ENCODE measurements around the gene ETFRF1. TPM values are rescaled to one million over a fixed set of nuclear protein-coding genes. Genes with fewer than 3 reads are reported as not detected.

The ETFRF1 gene
- total RNA-seq, 4 donors from 2014 or later, result 45.9 to 105 (median 74.6) TPM

- intact Hi-C loops (cut with DNase I; ENCODE audit: low total_unique reads), result loop anchor here (10.0 kb wide), 1 partner anchor 852 kb away; no protein-coding TSS in a partner anchor
- ATAC-seq, result no peak
- TF ChIP-seq POLR2A (IDR thresholded peaks at IDR 0.05) (no peak), CTCF (IDR thresholded peaks at IDR 0.05 in 4 of 5, conservative IDR thresholded peaks at IDR 0.05 in 1 of 5) (no peak)
Observed at GRCh38 chr12:25252946-25253345, 57.9 kb downstream of the ETFRF1 start.

GRCh38 chr12:25253371-25254068 lies 58.5 kb downstream of the ETFRF1 start:
- no peak overlapping the region for H3K4me3 ChIP-seq
- no peaks in the 10 kb centered on the region for H3K9me3 ChIP-seq
- no peaks in the 10 kb centered on the region for H3K36me3 ChIP-seq
- TF ChIP-seq POLR2A (IDR thresholded peaks at IDR 0.05), result no peak
- TF ChIP-seq CTCF (IDR thresholded peaks at IDR 0.05 in 4 of 5, conservative IDR thresholded peaks at IDR 0.05 in 1 of 5), result no peak
- DNase-seq (no peak), ATAC-seq (no peak)
- H3K27ac ChIP-seq, result no peak overlapping the region
- in situ Hi-C loops (cut with MboI; ENCODE audit: low sequenced_read_pairs in 4 of 4) (no loop called here), intact Hi-C loops (cut with DNase I; ENCODE audit: low total_unique reads) (loop anchor here (10.0 kb wide), 1 partner anchor 851 kb away; no protein-coding TSS in a partner anchor)
- H3K27me3 ChIP-seq, result no peaks in the 10 kb centered on the region
- H3K4me1 ChIP-seq, result peaks cover 8 to 21% of the 10 kb centered on the region in 2 donors

More at GRCh38 chr12:25252946-25253345, 57.9 kb downstream of the ETFRF1 start:
- Histone ChIP-seq H3K4me1 (peaks cover 10 to 22% of the 10 kb centered on the region in 2 donors), H3K9me3 (no peaks in the 10 kb centered on the region), H3K36me3 (no peaks in the 10 kb centered on the region), H3K4me3 (no peak overlapping the region), H3K27me3 (no peaks in the 10 kb centered on the region), H3K27ac (no peak overlapping the region)
- in situ Hi-C loops (cut with MboI; ENCODE audit: low sequenced_read_pairs in 4 of 4), result no loop called here
- DNase-seq, result no peak

- no peak for DNase-seq
- H3K4me1 ChIP-seq, result peaks cover 0 to 13% of the 10 kb centered on the region in 2 donors
- H3K36me3 ChIP-seq, result no peaks in the 10 kb centered on the region
- no peaks in the 10 kb centered on the region for H3K9me3 ChIP-seq
- no peak for ATAC-seq
- in situ Hi-C loops (cut with MboI; ENCODE audit: low sequenced_read_pairs in 4 of 4), result no loop called here
- H3K27me3 ChIP-seq, result no peaks in the 10 kb centered on the region
- H3K4me3 ChIP-seq, result no peak overlapping the region
- TF ChIP-seq CTCF (IDR thresholded peaks at IDR 0.05 in 4 of 5, conservative IDR thresholded peaks at IDR 0.05 in 1 of 5) (no peak), POLR2A (IDR thresholded peaks at IDR 0.05) (no peak)
- intact Hi-C loops (cut with DNase I; ENCODE audit: low total_unique reads), result loop anchor here (10.0 kb wide), 1 partner anchor 850 kb away; no protein-coding TSS in a partner anchor
- no peak overlapping the region for H3K27ac ChIP-seq
Observed at GRCh38 chr12:25254271-25254880, 59.3 kb downstream of the ETFRF1 start.

Other genes starting within 250 kb of the ETFRF1 start
- 1 to 10 TPM; 1.6 to 7.5 (median 3.9) TPM for gene BCAT1, start 246.1 kb upstream of the ETFRF1 start, total RNA-seq
- not detected for gene DNAI7, start 77 bp upstream of the ETFRF1 start, total RNA-seq
- gene KRAS, start 55.7 kb downstream of the ETFRF1 start, total RNA-seq, result 1 to 10 TPM; 7.0 to 9.5 (median 8.0) TPM

Data from gastrocnemius medialis (tissue), 4 donors.